PC-9 (cell line): Measurements from ENCODE around the gene DAND5.

Experiments
- EZH2 ChIP-seq: fragments of 200-600 bp; sonication (generic); IDR thresholded peaks from 2 replicates; pipeline ENCODE4 v1.8.0; 2017; ENCODE audit warnings: antibody characterized with exemption, low read depth
- TF ChIP-seq, protein P1 (sequence below): fragments of 200-600 bp; sonication (generic); conservative IDR thresholded peaks from 2 replicates; pipeline ENCODE4 v1.6.1; 2017; ENCODE audit warnings: mixed run types, antibody characterized with exemption, mild to moderate bottlenecking, moderate library complexity

DNA sequence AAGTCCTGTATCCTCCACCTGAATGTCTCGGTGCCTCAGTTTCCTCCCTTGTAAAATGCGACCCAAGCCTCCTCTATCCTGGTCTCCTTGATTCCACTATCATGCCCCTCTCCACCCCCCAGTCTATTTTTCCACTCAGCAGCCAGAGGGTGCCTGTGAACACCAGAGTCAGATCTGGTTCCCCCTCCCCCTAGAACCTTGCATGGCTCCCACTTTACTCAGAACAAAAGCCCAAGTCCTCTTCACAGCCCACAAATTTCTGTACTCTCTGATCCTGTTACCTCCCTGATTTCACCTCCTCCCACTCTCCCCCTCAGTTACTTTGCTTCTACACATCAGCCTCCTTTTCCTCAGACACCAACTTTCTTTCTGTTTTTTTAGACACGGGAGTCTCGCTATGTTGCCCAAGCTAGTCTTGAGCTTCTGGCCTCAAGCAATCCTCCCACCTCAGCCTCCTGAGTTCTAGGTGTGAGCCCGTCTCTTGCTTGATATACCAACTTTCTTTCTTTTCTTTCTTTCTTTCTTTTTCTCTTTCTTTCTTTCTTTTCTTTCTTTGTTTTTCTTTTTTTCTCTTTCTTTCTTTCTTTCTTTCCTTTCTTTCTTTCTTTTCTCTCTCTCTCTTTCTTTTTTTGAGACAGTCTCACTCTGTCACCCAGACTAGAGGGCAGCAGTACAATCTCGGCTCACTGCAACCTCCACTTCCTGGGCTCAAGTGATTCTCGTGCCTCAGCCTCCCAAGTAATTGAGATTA is 869 bp downstream of the DAND5 start:
- TF ChIP-seq, protein P1, sequence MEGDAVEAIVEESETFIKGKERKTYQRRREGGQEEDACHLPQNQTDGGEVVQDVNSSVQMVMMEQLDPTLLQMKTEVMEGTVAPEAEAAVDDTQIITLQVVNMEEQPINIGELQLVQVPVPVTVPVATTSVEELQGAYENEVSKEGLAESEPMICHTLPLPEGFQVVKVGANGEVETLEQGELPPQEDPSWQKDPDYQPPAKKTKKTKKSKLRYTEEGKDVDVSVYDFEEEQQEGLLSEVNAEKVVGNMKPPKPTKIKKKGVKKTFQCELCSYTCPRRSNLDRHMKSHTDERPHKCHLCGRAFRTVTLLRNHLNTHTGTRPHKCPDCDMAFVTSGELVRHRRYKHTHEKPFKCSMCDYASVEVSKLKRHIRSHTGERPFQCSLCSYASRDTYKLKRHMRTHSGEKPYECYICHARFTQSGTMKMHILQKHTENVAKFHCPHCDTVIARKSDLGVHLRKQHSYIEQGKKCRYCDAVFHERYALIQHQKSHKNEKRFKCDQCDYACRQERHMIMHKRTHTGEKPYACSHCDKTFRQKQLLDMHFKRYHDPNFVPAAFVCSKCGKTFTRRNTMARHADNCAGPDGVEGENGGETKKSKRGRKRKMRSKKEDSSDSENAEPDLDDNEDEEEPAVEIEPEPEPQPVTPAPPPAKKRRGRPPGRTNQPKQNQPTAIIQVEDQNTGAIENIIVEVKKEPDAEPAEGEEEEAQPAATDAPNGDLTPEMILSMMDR: no peak
- TF ChIP-seq EZH2: no peak
